GM23338 (cell line): ENCODE data around the gene HMX2.

Experiments
- CREB1 ChIP-seq: fragments of 250-450 bp; sonication (Bioruptor Pico); IDR thresholded peaks from 2 replicates; pipeline ENCODE4 v1.5.0; 2020; ENCODE audit warnings: low read depth, mild to moderate bottlenecking, moderate library complexity
- CTCF ChIP-seq, 2 experiments: fragments of 200-600 bp in 1 of 2; sonication (generic) in 1 of 2; conservative IDR thresholded peaks; 2 replicates each; pipeline versions ENCODE4 v1.5.1 to v1.6.1; 2016 to 2017; ENCODE audit warnings: antibody characterized with exemption in 2 of 2, low read depth in 2 of 2, mild to moderate bottlenecking in 2 of 2, moderate library complexity in 1 of 2
- ETS1 ChIP-seq: IDR thresholded peaks from 2 replicates; pipeline ENCODE4 v1.6.1; 2016; ENCODE audit warnings: antibody characterized with exemption
- EZH2 ChIP-seq: fragments of 200-600 bp; sonication (generic); IDR thresholded peaks from one replicate; pipeline ENCODE4 v1.8.0; 2017; ENCODE audit warnings: antibody characterized with exemption, mild to moderate bottlenecking, low read depth; ENCODE audit not compliant: unreplicated experiment
- EZH2phosphoT487 ChIP-seq: fragments of 200-600 bp; sonication (generic); IDR thresholded peaks from one replicate; pipeline ENCODE4 v1.8.1; 2018; ENCODE audit warnings: antibody characterized with exemption; ENCODE audit not compliant: unreplicated experiment
- JUNB ChIP-seq: IDR thresholded peaks from one replicate; pipeline ENCODE4 v1.6.1; 2016; ENCODE audit warnings: antibody characterized with exemption; ENCODE audit not compliant: unreplicated experiment
- POLR2AphosphoS5 ChIP-seq: IDR thresholded peaks from 2 replicates; pipeline ENCODE4 v1.6.1; 2016; ENCODE audit warnings: antibody characterized with exemption, low read depth
- REST ChIP-seq: IDR thresholded peaks from one replicate; pipeline ENCODE4 v1.6.1; 2018; ENCODE audit warnings: antibody characterized with exemption; ENCODE audit not compliant: unreplicated experiment

- TF ChIP-seq JUNB: no peak
- no peak for TF ChIP-seq CTCF (conservative IDR thresholded peaks at IDR 0.05; ENCODE audit: low read depth in 2 of 2)
- no peak for TF ChIP-seq ETS1
- TF ChIP-seq EZH2: peak; percentile 89
- no peak for TF ChIP-seq POLR2AphosphoS5
- no peak for TF ChIP-seq CREB1 (CRISPR knock-in tag)
- no peak for TF ChIP-seq REST
- peak; percentile 82 for TF ChIP-seq EZH2phosphoT487
Observed at GRCh38 chr10:123134343-123134914, 13.5 kb upstream of the HMX2 start.
